Prostate gland (tissue), 2 donors: Measurements from ENCODE around the gene LGR6. TPM values are rescaled to one million over a fixed set of nuclear protein-coding genes. Genes with fewer than 3 reads are reported as not detected.
"Not testable (repeated sequence)": the region's sequence is repeated elsewhere in the genome, so short reads cannot be mapped to it uniquely, and the experiment has no call there.

Experiments used
- DNase-seq: peaks from one replicate; pipeline ENCODE4 v3.0.0-alpha.2; 2019; ENCODE audit warnings: low spot score
- H3K27ac ChIP-seq, 2 donors: fragments of 200-600 bp; sonication (generic); 2 replicates each; pipeline ENCODE4 v1.5.1; 2017 to 2019
- H3K27me3 ChIP-seq: fragments of 200-600 bp; sonication (generic); replicated peaks from 2 replicates; pipeline ENCODE4 v1.5.1; 2019; ENCODE audit not compliant: insufficient read depth
- H3K36me3 ChIP-seq, 2 donors: fragments of 200-600 bp; sonication (generic); 1 replicate in 1 of 2; 2 replicates in 1 of 2; pipeline versions ENCODE4 v1.5.1 to v1.8.1; 2017 to 2019
- H3K4me1 ChIP-seq: fragments of 200-600 bp; sonication (generic); replicated peaks from 2 replicates; pipeline ENCODE4 v1.5.1; 2019
- H3K4me3 ChIP-seq, 2 donors: fragments of 200-600 bp; sonication (generic); 2 replicates each; pipeline ENCODE4 v1.5.1; 2017 to 2019
- H3K9me3 ChIP-seq: fragments of 200-600 bp; sonication (generic); 2 replicates; pipeline ENCODE4 v1.5.1; 2017
- CTCF ChIP-seq, 4 experiments: fragments of 200-600 bp in 2 of 4; fragments of 450-650 bp in 2 of 4; sonication (generic) in 2 of 4; IDR thresholded peaks; 1 replicate in 3 of 4; 2 replicates in 1 of 4; pipeline ENCODE4 v1.5.1; 2016 to 2019; ENCODE audit warnings: antibody characterized with exemption in 4 of 4, mild to moderate bottlenecking in 2 of 4, moderate library complexity in 2 of 4
- POLR2A ChIP-seq: fragments of 450-650 bp; IDR thresholded peaks from one replicate; pipeline ENCODE4 v1.6.1; 2016; ENCODE audit warnings: antibody characterized with exemption, mild to moderate bottlenecking
- POLR2AphosphoS5 ChIP-seq: sonication (generic); formaldehyde crosslinking; IDR thresholded peaks from one replicate; pipeline ENCODE4 v1.6.1; 2017; ENCODE audit warnings: antibody characterized with exemption
- WGBS: methylation state at CpG from one replicate; pipeline ENCODE4 v1.1.5; 2018; 5-methylcytosine and 5-hydroxymethylcytosine counted together
- intact Hi-C: fragments of 100-400 bp; cut with DNase I; formaldehyde crosslinking; loops from one replicate; pipeline ENCODE4 v1.14.2; 2022
- total RNA-seq, 2 donors: library from RNA; depleted of rRNA; stranded (reverse); fragments of >200 nt; gene quantifications; one replicate each; pipeline ENCODE4 v1.1.0, GENCODE V29; 2016

LGR6 gene
- total RNA-seq, 2 donors from 2014 or later: 8.0 to 25.6 TPM

GRCh38 chr1:202238914-202239313, 45.3 kb downstream of the LGR6 start:
- DNase-seq: no peak
- WGBS: 91% methylated on average over 22 of the region's 22 CpGs

GRCh38 chr1:202240226-202240625, 46.6 kb downstream of the LGR6 start:
- DNase-seq, H3K4me3 ChIP-seq, intact Hi-C loops, H3K36me3 ChIP-seq, H3K27me3 ChIP-seq, H3K4me1 ChIP-seq, H3K27ac ChIP-seq, H3K9me3 ChIP-seq: not testable (repeated sequence)
- WGBS: 66% methylated on average over 3 of the region's 3 CpGs

More at GRCh38 chr1:202238914-202239313, 45.3 kb downstream of the LGR6 start:
- Histone ChIP-seq H3K4me1 (no peaks in the 10 kb centered on the region), H3K27me3 (no peaks in the 10 kb centered on the region), H3K9me3 (no peaks in the 10 kb centered on the region), H3K27ac (no peak overlapping the region), H3K4me3 (no peak overlapping the region), H3K36me3 (no peaks in the 10 kb centered on the region)
- no peak for TF ChIP-seq POLR2AphosphoS5
- no peak for TF ChIP-seq POLR2A
- no peak for TF ChIP-seq CTCF (IDR thresholded peaks at IDR 0.05)
- intact Hi-C loops: no loop called here

- H3K4me3 ChIP-seq: no peak overlapping the region
- DNase-seq: no peak
- no peak for TF ChIP-seq CTCF (IDR thresholded peaks at IDR 0.05)
- no peak for TF ChIP-seq POLR2AphosphoS5
- TF ChIP-seq POLR2A: no peak
- no peaks in the 10 kb centered on the region for H3K4me1 ChIP-seq
- intact Hi-C loops: no loop called here
- H3K9me3 ChIP-seq: no peaks in the 10 kb centered on the region
- no peaks in the 10 kb centered on the region for H3K36me3 ChIP-seq
- H3K27ac ChIP-seq: peak overlapping the region; percentile 25 to 60
- H3K27me3 ChIP-seq: no peaks in the 10 kb centered on the region
- WGBS: 73% methylated on average over 4 of the region's 4 CpGs
Measured at GRCh38 chr1:202240956-202241355, 47.4 kb downstream of the LGR6 start.

- H3K27ac ChIP-seq: peak overlapping the region; percentile 25 to 60
- peak; percentile 88 for TF ChIP-seq POLR2AphosphoS5
- no peak for TF ChIP-seq CTCF (IDR thresholded peaks at IDR 0.05)
- TF ChIP-seq POLR2A: no peak
- no peaks in the 10 kb centered on the region for H3K4me1 ChIP-seq
- no peaks in the 10 kb centered on the region for H3K36me3 ChIP-seq
- intact Hi-C loops: no loop called here
- DNase-seq: peak; percentile 81
- no peaks in the 10 kb centered on the region for H3K9me3 ChIP-seq
- no peak overlapping the region for H3K4me3 ChIP-seq
- H3K27me3 ChIP-seq: no peaks in the 10 kb centered on the region
- WGBS: 42% methylated on average over 6 of the region's 6 CpGs
Measured at GRCh38 chr1:202241376-202242079, 47.9 kb downstream of the LGR6 start.

- no peaks in the 10 kb centered on the region for H3K27me3 ChIP-seq
- intact Hi-C loops: no loop called here
- H3K4me1 ChIP-seq: no peaks in the 10 kb centered on the region
- no peak overlapping the region for H3K4me3 ChIP-seq
- no peaks in the 10 kb centered on the region for H3K9me3 ChIP-seq
- peak overlapping the region; percentile 25 to 60 for H3K27ac ChIP-seq
- TF ChIP-seq POLR2AphosphoS5: no peak
- TF ChIP-seq POLR2A: no peak
- no peak for TF ChIP-seq CTCF (IDR thresholded peaks at IDR 0.05)
- H3K36me3 ChIP-seq: no peaks in the 10 kb centered on the region
- WGBS: 64% methylated on average over 2 of the region's 2 CpGs
- DNase-seq: no peak
Measured at GRCh38 chr1:202242080-202242419, 48.5 kb downstream of the LGR6 start.
